T-helper 2 cell treated with Interferon-gamma antibody and Interleukin-4, amounts not matched to agents 100 ng/mL and 5 ng/mL, for 36 hours (primary cell): ENCODE data around the gene ADAMTS17. TPM values are rescaled to one million over a fixed set of nuclear protein-coding genes. Genes with fewer than 3 reads are reported as not detected.

Experiments used
- intact Hi-C: fragments of 100-400 bp; cut with micrococcal nuclease; formaldehyde crosslinking; loops from one replicate; pipeline ENCODE4 v1.15.1; 2023
- total RNA-seq: library from RNA; stranded (reverse); gene quantifications from 2 replicates; pipeline ENCODE4 v1.2.3, GENCODE V29; 2022

The ADAMTS17 gene
- total RNA-seq, 1 donor from 2014 or later = 1.7 TPM

DNA sequence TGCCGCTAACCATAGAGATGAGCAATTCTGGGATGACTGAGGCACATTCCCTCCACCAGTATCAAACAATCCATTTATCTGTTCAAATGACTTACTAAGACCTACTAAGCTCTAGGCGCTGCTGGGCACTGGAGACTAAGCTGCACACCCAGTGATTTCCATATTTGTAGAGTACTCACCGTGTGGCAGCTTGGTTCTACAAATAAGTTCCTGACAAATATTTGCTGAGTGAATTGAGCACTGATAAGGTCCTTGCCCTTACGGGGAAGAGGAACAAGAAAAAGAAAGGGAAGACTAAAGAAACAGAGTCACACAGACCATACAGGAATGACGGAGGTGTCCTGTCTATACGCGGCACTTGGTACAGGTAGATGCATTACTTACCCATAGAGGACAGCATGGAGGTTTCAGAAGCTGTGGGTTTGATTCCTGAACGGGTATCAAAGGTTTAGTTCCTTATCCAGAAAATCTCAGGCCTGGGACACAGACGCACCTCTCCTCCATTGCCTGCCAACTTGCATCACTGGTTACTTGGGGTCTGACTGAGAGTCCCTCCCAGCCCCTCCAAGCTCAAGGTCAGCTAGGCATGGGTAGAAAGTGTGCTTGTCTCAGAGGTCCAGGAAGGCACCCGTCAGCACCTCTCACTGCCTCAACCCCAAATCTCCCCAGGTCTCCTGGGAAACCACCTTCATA, 310.0 kb downstream of the ADAMTS17 start:
- intact Hi-C loops = no loop called here

DNA sequence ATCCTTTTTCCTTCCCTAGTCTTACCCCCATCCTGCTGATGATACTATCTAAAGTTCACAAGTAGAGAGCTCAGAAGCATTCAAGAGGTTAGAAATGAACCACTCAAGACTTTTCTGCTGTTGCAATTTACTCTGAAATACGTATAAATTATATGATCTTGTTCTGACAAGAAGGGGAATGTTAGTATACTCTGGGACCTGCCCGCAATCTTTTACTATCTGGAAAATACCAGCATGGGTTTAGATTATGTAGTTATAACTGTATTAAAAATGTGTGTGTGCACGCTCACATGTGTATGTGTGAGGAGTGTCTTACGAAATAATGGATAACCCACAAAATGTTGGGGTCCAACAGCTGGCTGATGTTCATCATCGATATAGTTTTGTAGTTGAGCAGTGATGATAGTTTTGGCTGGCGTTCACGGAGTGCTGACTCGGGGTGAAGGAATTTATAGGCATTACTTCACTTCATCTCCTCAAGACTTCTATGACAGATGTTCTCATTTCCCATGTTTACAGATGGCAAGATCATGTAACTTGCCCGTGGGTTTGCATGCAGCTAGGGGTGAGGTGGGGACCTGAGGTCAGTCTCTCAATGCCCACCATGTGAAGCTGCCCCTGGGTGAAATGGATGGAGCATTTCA, 311.1 kb downstream of the ADAMTS17 start:
- intact Hi-C loops = no loop called here

GRCh38 chr15:100029868-100030479, 311.8 kb downstream of the ADAMTS17 start:
- intact Hi-C loops = no loop called here

GRCh38 chr15:100029045-100029444, 312.7 kb downstream of the ADAMTS17 start:
- intact Hi-C loops = no loop called here

- intact Hi-C loops = no loop called here
Observed at GRCh38 chr15:100026041-100026440, 315.7 kb downstream of the ADAMTS17 start.

DNA sequence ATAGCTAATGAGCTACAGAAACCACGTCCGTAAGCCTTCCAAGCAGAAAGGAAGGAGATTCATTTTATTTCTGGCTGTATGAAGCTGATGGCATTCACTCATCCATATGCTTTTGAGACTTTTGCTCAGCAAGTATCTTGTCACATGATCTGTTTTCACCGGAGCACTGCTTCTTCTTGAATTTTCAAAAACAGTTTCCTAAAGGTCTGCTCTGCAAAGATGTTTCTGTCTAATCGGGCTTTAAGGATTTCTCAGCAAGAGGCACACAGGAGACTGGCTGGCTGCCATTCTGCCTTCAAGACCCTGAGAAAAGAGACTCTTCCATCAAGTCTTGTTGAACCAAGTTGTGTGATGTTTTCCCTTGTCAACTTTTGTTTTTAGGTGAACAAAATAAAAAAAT, 319.0 kb downstream of the ADAMTS17 start:
- intact Hi-C loops = no loop called here

GRCh38 chr15:100022391-100022790, 319.4 kb downstream of the ADAMTS17 start:
- intact Hi-C loops = no loop called here

DNA sequence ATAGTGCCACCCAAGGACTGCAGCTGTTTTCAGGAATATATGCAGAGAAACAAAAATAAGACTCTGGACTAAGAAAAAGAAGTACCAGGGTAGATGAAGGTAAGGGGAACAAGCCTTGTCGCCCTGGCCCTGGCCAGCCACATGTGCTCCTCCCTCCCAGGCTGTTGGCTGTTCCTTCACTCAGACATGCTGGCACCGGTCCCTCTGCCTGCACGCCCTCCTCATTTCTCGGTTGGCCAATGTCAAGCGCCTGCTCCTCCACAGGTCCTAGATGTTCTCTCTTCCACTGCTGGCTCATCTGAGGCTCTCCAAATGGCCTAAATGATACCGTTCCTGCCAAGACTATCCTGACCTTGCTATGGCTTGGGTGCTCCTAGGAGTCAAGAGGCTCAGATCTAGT, 320.1 kb downstream of the ADAMTS17 start:
- intact Hi-C loops = no loop called here

GRCh38 chr15:100020614-100021013, 321.2 kb downstream of the ADAMTS17 start:
- intact Hi-C loops = no loop called here

- intact Hi-C loops = no loop called here
Observed at GRCh38 chr15:100020189-100020588, 321.6 kb downstream of the ADAMTS17 start.

- intact Hi-C loops = no loop called here
Observed at GRCh38 chr15:100019601-100020000, 322.2 kb downstream of the ADAMTS17 start.

- intact Hi-C loops = no loop called here
Observed at GRCh38 chr15:100018191-100018590, 323.6 kb downstream of the ADAMTS17 start.

GRCh38 chr15:100017140-100017539, 324.6 kb downstream of the ADAMTS17 start:
- intact Hi-C loops = no loop called here

- intact Hi-C loops = no loop called here
Observed at GRCh38 chr15:100016632-100017031, 325.1 kb downstream of the ADAMTS17 start.

GRCh38 chr15:100011235-100011634, 330.5 kb downstream of the ADAMTS17 start:
- intact Hi-C loops = no loop called here

DNA sequence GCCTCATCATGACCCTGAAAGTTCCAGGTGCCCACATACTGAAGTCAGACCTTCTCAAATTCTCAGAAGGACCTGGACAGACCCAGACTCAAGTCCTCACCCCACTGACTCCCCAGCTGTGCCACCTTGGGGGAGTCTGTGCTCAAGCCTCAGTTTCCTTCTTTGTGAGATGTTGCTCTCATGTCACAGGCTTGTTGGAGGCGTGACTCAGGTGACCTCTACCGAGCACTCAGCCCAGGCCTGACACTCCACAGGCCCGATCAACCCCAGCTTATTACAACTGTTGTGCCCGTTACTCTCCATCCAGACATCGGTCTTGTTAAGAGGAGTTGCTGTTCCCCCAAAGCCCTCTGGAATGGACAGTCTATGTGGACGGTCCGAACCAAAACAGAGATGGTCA, 332.4 kb downstream of the ADAMTS17 start:
- intact Hi-C loops = no loop called here

- intact Hi-C loops = no loop called here
Observed at GRCh38 chr15:100008258-100008657, 333.5 kb downstream of the ADAMTS17 start.

DNA sequence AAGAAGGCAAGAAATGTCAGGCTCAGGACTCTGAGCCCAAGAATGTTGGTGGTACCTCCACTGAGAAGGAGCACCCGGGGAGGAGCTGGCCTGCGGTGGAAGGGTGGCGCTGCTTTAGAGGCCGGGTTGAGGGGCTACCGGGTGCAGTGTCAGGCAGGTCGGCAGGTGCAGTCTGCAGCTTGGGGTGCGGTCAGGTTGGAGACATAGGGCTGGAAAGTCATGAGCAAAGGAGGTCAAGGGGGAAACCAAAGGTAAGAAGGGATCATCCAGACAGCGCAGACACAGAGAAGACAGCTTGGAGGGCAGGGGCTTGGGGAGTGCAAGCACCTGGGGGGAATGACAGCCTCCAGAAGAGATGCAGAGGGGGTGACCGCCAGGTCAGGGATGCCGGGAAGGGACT, 334.2 kb downstream of the ADAMTS17 start:
- intact Hi-C loops = no loop called here

DNA sequence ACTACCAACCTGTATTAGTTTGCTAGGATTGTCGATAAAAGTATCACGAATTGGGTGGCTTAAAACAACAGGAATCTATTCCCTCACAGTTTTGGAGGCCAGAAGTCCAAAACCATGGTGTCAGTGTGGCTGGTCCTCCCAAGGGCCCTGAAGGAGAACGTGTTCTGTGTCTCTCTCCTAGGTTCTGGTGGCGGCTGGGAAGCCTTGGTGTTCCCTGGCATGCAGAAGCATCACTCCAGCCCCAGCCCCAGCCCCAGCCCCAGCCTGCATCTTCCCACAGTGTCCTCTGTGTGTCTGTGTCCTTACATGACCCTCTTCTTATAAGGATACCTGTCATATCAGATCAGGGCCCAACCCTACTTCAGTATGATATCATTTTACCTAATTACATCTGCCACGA, 336.1 kb downstream of the ADAMTS17 start:
- intact Hi-C loops = no loop called here

GRCh38 chr15:100005013-100005412, 336.8 kb downstream of the ADAMTS17 start:
- intact Hi-C loops = no loop called here

GRCh38 chr15:100002787-100003536, 338.8 kb downstream of the ADAMTS17 start:
- intact Hi-C loops = no loop called here

DNA sequence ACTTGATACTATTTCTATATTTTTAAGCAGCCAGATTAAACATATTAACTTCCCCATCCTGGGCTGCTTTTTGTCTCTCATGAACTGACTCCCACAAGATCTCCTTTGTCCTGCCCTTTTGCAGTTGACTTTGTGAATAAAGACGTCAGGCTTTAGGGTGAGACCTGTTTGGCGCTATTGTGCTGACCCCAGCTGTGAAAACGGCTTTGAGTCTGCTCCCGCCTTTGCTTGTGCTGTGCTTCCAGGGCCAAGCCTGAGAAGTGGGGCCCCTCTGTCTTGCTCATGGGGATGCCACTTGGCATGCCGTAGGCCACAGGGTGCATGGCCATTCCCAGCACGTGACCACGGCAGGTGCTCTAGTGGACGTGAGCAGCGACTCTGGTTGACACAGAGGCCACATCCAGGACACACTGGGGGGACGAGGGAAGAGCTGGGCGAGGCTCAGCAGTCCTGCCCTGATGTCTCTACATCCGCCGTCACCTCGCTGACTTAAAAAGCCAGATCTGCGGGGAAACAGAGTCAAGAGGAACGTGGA, 339.6 kb downstream of the ADAMTS17 start:
- intact Hi-C loops = no loop called here
